ENCODE measurements around the gene IFI27L1. TPM values are rescaled to one million over a fixed set of nuclear protein-coding genes. Genes with fewer than 3 reads are reported as not detected.

Gene IFI27L1
- total RNA-seq, 1 donor from 2014 or later = 30.0 TPM

DNA sequence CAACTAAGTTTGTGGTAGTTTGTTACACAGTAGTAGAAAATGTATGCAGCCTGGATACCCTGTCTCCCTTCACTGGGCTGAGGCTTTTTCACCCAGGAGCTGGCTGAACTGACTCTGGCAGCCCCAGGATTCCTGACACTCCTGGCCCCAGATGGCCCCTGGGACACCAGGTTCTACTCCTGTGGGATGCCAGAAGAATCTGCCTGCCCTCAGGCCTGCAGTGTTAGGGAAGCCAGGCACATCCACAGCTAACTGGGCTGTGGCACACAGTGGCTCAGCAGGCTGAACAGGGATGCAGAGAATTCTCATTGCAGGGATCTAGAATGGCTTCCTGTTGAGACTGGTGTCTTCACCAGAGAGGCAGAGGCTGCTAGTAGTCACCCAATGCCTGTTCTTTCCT, 38.0 kb downstream of the IFI27L1 start:
- DNase-seq (ENCODE audit: extremely low spot score, unreplicated experiment) = no peak
- no peak overlapping the region for H3K4me3 Mint-ChIP-seq (ENCODE audit: unreplicated experiment)
- no peaks in the 10 kb centered on the region for H3K36me3 Mint-ChIP-seq (ENCODE audit: unreplicated experiment)
- H3K27ac Mint-ChIP-seq (ENCODE audit: unreplicated experiment) = no peak overlapping the region
- H3K27me3 Mint-ChIP-seq (ENCODE audit: unreplicated experiment) = peaks cover 11% of the 10 kb centered on the region
- peaks cover 6% of the 10 kb centered on the region for H3K9me3 Mint-ChIP-seq (ENCODE audit: unreplicated experiment)
- peaks cover 23% of the 10 kb centered on the region for H3K4me1 Mint-ChIP-seq (ENCODE audit: unreplicated experiment)
- TF ChIP-seq, protein P1, sequence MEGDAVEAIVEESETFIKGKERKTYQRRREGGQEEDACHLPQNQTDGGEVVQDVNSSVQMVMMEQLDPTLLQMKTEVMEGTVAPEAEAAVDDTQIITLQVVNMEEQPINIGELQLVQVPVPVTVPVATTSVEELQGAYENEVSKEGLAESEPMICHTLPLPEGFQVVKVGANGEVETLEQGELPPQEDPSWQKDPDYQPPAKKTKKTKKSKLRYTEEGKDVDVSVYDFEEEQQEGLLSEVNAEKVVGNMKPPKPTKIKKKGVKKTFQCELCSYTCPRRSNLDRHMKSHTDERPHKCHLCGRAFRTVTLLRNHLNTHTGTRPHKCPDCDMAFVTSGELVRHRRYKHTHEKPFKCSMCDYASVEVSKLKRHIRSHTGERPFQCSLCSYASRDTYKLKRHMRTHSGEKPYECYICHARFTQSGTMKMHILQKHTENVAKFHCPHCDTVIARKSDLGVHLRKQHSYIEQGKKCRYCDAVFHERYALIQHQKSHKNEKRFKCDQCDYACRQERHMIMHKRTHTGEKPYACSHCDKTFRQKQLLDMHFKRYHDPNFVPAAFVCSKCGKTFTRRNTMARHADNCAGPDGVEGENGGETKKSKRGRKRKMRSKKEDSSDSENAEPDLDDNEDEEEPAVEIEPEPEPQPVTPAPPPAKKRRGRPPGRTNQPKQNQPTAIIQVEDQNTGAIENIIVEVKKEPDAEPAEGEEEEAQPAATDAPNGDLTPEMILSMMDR (IDR thresholded peaks at IDR 0.05) = no peak

DNA sequence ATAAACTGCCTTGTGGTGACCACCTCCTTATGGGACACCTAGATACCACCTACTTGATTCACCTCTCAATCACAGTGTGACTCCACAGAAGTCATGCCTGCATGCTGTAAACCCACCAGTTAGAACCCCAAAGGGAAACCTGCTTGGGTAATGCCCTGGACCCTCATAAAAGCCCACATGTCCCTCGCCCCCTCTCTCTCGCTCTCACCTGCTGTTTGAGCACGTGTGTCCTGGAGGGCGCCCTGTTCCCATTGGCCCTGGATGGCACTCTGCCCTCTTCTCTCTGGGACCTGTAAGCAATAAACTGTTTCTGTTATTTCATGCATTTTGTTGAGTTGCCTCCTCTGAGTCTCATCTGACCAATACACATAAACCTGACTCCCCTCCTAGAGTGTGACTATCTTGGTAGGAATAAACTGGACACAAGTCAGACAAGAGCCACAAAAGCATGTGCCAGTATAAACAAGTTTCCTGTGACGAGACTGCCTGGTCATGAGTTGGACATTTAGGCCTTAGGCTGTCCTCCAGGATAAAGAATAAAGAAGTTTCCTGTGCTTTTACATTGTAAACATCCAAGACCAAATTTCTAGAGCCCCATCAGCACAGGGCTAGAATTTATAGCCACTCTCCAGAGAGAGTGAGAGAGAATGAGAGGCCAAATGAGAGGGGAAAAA, 39.7 kb downstream of the IFI27L1 start:
- peak overlapping the region; percentile 29 for H3K27ac Mint-ChIP-seq (ENCODE audit: unreplicated experiment)
- no peak overlapping the region for H3K4me3 Mint-ChIP-seq (ENCODE audit: unreplicated experiment)
- TF ChIP-seq, protein P1 (IDR thresholded peaks at IDR 0.05) = no peak
- peaks cover 16% of the 10 kb centered on the region for H3K4me1 Mint-ChIP-seq (ENCODE audit: unreplicated experiment)
- H3K27me3 Mint-ChIP-seq (ENCODE audit: unreplicated experiment) = peaks cover 11% of the 10 kb centered on the region
- no peaks in the 10 kb centered on the region for H3K36me3 Mint-ChIP-seq (ENCODE audit: unreplicated experiment)
- H3K9me3 Mint-ChIP-seq (ENCODE audit: unreplicated experiment) = peaks cover 6% of the 10 kb centered on the region
- DNase-seq (ENCODE audit: extremely low spot score, unreplicated experiment) = no peak

DNA sequence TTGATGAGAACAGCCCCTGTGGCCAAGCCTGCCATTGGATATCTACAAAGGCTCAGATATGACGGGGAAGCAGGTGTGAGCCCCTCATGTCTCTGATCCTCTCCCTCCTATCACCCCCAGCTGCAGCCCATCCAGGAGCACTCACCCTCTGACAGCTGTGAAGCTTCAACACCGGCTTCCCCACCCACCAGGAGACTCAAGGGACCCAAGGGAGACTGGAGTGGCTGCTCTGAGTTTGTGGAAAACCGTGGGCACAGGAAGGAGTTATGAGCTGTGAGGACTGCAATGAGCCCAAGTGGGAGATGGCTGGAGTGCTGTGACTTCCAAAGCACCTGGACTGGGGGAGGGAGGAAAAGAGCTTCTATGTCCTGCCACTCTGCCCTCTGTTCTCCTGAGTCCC, 40.4 kb downstream of the IFI27L1 start:
- TF ChIP-seq, protein P1 (IDR thresholded peaks at IDR 0.05) = no peak
- no peak overlapping the region for H3K4me3 Mint-ChIP-seq (ENCODE audit: unreplicated experiment)

DNA sequence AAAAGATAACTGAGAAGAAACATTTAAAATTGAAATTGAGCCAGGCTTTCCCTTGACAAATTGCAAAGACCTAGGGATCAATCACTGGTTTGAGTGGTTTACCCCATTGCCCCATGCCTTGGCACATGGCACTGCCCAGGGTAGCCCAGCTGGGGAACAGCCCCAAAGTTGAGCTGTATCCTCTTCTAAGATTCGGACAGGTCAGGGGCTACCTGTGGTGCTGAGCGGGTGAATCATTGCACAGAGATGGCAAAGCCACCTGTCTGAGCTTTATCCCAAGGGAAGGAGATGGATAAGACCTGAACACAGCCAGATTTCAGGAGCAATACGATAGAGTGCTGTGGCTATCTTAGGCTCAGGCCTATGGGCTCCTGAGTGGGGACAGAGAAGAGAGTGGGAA, 41.3 kb downstream of the IFI27L1 start:
- DNase-seq (ENCODE audit: extremely low spot score, unreplicated experiment) = peak; percentile 57
- Mint-ChIP-seq H3K4me3 (ENCODE audit: unreplicated experiment) (no peak overlapping the region), H3K4me1 (ENCODE audit: unreplicated experiment) (peaks cover 16% of the 10 kb centered on the region), H3K27ac (ENCODE audit: unreplicated experiment) (no peak overlapping the region), H3K36me3 (ENCODE audit: unreplicated experiment) (no peaks in the 10 kb centered on the region), H3K9me3 (ENCODE audit: unreplicated experiment) (peaks cover 6% of the 10 kb centered on the region), H3K27me3 (ENCODE audit: unreplicated experiment) (no peaks in the 10 kb centered on the region)
- TF ChIP-seq, protein P1 (IDR thresholded peaks at IDR 0.05) = no peak

More for the DNA sequence above, 40.4 kb downstream of the IFI27L1 start:
- no peaks in the 10 kb centered on the region for H3K36me3 Mint-ChIP-seq (ENCODE audit: unreplicated experiment)
- peaks cover 6% of the 10 kb centered on the region for H3K9me3 Mint-ChIP-seq (ENCODE audit: unreplicated experiment)
- no peak for DNase-seq (ENCODE audit: extremely low spot score, unreplicated experiment)
- H3K27me3 Mint-ChIP-seq (ENCODE audit: unreplicated experiment) = peaks cover 7% of the 10 kb centered on the region
- H3K27ac Mint-ChIP-seq (ENCODE audit: unreplicated experiment) = peak overlapping the region; percentile 29
- H3K4me1 Mint-ChIP-seq (ENCODE audit: unreplicated experiment) = peaks cover 16% of the 10 kb centered on the region

DNA sequence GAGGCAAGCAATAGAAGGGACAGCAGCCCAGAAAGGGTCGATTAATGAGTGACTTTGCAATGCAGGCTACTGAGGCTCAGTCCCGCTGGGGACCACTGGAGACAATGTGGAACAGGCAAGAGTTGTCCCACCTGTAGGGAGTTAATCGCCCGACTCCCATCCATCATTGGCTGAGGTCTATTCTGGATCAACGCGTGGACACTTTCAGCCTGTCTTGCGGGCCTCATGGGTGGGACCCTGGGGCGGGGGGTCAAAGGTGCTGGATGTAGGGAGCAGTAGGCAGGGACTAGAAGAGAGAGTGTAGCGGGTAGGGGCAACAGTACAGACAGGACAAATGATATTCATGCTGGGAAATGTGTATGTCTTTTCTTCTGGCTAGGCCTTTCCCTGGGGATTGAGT, 42.2 kb downstream of the IFI27L1 start:
- TF ChIP-seq, protein P1 (IDR thresholded peaks at IDR 0.05) = no peak

More for the DNA sequence above, 42.2 kb downstream of the IFI27L1 start:
- Mint-ChIP-seq H3K36me3 (ENCODE audit: unreplicated experiment) (no peaks in the 10 kb centered on the region), H3K4me3 (ENCODE audit: unreplicated experiment) (no peak overlapping the region), H3K27me3 (ENCODE audit: unreplicated experiment) (no peaks in the 10 kb centered on the region), H3K27ac (ENCODE audit: unreplicated experiment) (no peak overlapping the region), H3K4me1 (ENCODE audit: unreplicated experiment) (peaks cover 16% of the 10 kb centered on the region), H3K9me3 (ENCODE audit: unreplicated experiment) (peaks cover 6% of the 10 kb centered on the region)
- peak; percentile 77 for DNase-seq (ENCODE audit: extremely low spot score, unreplicated experiment)

All from osteocyte (in vitro differentiated cells).